Esophagus muscularis mucosa (tissue), 4 donors: ENCODE data around the gene NUTF2. TPM values are rescaled to one million over a fixed set of nuclear protein-coding genes. Genes with fewer than 3 reads are reported as not detected.

Source experiments
- DNase-seq: peaks from one replicate; pipeline ENCODE4 v3.0.0-alpha.2; 2017; ENCODE audit errors: extremely low spot score
- H3K27ac ChIP-seq, 4 donors: fragments of 200-600 bp; sonication (generic); replicated peaks in 1 of 4; 1 replicate in 3 of 4; 2 replicates in 1 of 4; pipeline ENCODE4 v1.5.1; 2016 to 2019; ENCODE audit warnings: mild to moderate bottlenecking in 1 of 4
- H3K27me3 ChIP-seq, 4 donors: fragments of 200-600 bp; sonication (generic); one replicate each; pipeline versions ENCODE4 v1.5.1 to v1.6.0; 2016 to 2019
- H3K36me3 ChIP-seq, 4 donors: fragments of 200-600 bp; sonication (generic); one replicate each; pipeline ENCODE4 v1.5.1; 2016 to 2019
- H3K4me1 ChIP-seq, 4 donors: fragments of 200-600 bp; sonication (generic); one replicate each; pipeline ENCODE4 v1.5.1; 2016 to 2019
- H3K4me3 ChIP-seq, 4 donors: fragments of 200-600 bp; sonication (generic); 1 replicate in 2 of 4; 2 replicates in 2 of 4; pipeline ENCODE4 v1.5.1; 2016 to 2019; ENCODE audit warnings: mild to moderate bottlenecking in 4 of 4, moderate library complexity in 1 of 4
- H3K9me3 ChIP-seq, 4 donors: fragments of 200-600 bp; sonication (generic); 1 replicate in 3 of 4; 2 replicates in 1 of 4; pipeline ENCODE4 v1.5.1; 2016 to 2019
- EP300 ChIP-seq: sonication (generic); formaldehyde crosslinking; IDR thresholded peaks from one replicate; pipeline ENCODE4 v1.6.1; 2017; ENCODE audit warnings: antibody characterized with exemption
- POLR2A ChIP-seq: fragments of 450-650 bp; IDR thresholded peaks from one replicate; pipeline ENCODE4 v1.6.1; 2017; ENCODE audit warnings: antibody characterized with exemption, moderate library complexity, mild to moderate bottlenecking, low read depth
- POLR2AphosphoS5 ChIP-seq, 2 donors: sonication (generic); formaldehyde crosslinking; IDR thresholded peaks; one replicate each; pipeline ENCODE4 v1.6.1; 2017; ENCODE audit warnings: antibody characterized with exemption in 2 of 2
- WGBS: methylation state at CpG from one replicate; pipeline ENCODE4 v1.1.5; 2018; 5-methylcytosine and 5-hydroxymethylcytosine counted together
- intact Hi-C: fragments of 100-400 bp; cut with DNase I; formaldehyde crosslinking; loops from one replicate; pipeline ENCODE4 v1.15.1; 2023
- total RNA-seq, 4 donors: library from RNA; depleted of rRNA; stranded (reverse); fragments of >200 nt; gene quantifications; one replicate each; pipeline versions ENCODE4 v1.1.0 to v1.2.1, GENCODE V29; 2016
- TF ChIP-seq, protein P1 (sequence below), 3 experiments: fragments of 200-600 bp in 2 of 3; fragments of 450-650 bp in 1 of 3; sonication (generic) in 2 of 3; IDR thresholded peaks; one replicate each; pipeline ENCODE4 v1.5.1; 2017 to 2019; ENCODE audit warnings: antibody characterized with exemption in 3 of 3, mild to moderate bottlenecking in 2 of 3, moderate library complexity in 1 of 3

Gene NUTF2
- total RNA-seq, 4 donors from 2014 or later = 101 to 246 (median 174) TPM

- Histone ChIP-seq H3K4me3 (no peak overlapping the region), H3K4me1 (peaks cover 34 to 68% (median 42%) of the 10 kb centered on the region in 4 donors), H3K9me3 (no peaks in the 10 kb centered on the region), H3K27me3 (no peaks in the 10 kb centered on the region), H3K36me3 (peaks cover 0 to 46% (median 36%) of the 10 kb centered on the region in 4 donors), H3K27ac (no peak overlapping the region)
- DNase-seq = no peak
- WGBS = 83% methylated on average over 3 of the region's 3 CpGs
- TF ChIP-seq POLR2AphosphoS5 (IDR thresholded peaks at IDR 0.05) = no peak
- TF ChIP-seq, protein P1, sequence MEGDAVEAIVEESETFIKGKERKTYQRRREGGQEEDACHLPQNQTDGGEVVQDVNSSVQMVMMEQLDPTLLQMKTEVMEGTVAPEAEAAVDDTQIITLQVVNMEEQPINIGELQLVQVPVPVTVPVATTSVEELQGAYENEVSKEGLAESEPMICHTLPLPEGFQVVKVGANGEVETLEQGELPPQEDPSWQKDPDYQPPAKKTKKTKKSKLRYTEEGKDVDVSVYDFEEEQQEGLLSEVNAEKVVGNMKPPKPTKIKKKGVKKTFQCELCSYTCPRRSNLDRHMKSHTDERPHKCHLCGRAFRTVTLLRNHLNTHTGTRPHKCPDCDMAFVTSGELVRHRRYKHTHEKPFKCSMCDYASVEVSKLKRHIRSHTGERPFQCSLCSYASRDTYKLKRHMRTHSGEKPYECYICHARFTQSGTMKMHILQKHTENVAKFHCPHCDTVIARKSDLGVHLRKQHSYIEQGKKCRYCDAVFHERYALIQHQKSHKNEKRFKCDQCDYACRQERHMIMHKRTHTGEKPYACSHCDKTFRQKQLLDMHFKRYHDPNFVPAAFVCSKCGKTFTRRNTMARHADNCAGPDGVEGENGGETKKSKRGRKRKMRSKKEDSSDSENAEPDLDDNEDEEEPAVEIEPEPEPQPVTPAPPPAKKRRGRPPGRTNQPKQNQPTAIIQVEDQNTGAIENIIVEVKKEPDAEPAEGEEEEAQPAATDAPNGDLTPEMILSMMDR (IDR thresholded peaks at IDR 0.05) = no peak
- no peak for TF ChIP-seq POLR2A
- TF ChIP-seq EP300 = no peak
- intact Hi-C loops = no loop called here
These were observed 42.8 kb upstream of the NUTF2 start for GRCh38 chr16:67803894-67804293.

DNA sequence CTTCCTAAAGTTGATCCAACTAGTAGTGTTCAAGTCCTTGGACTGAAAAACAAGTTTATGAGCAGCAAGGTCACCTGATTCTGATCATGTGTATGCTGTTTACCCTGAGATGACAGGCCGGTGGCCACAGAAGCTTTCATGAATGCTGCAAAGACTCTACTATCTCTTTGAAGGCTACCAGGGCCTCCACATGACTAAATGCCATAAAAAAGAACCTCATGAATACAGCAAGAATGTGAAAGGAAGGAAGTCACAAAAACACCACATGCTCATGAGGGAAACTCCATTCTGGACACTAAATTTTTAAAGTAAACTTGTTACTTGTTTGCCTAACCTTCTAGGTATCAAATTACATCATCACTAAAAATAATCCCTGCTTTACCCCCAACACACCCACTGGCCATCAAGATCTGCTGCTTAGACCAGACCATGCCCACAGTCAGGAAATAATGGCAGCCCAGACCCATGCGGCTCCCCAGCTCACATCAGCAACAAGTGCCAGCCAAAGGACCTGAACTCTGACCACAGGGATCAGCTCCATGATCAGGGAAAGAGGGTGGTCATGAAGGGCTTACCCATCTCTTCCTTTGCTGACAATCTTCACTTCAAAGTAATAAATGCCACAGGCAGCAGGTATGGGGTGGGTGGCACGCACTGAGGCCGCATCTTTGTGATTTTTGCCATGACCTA lies 41.7 kb upstream of the NUTF2 start:
- TF ChIP-seq POLR2AphosphoS5 (IDR thresholded peaks at IDR 0.05) (no peak), EP300 (no peak), POLR2A (no peak)
- TF ChIP-seq, protein P1 (IDR thresholded peaks at IDR 0.05) = no peak
- Histone ChIP-seq H3K4me3 (peak overlapping the region; percentile 70 to 100 (median 94)), H3K27me3 (no peaks in the 10 kb centered on the region), H3K27ac (peak overlapping the region in 1 of 4 donors; percentile 86), H3K36me3 (peaks cover 0 to 36% (median 29%) of the 10 kb centered on the region in 4 donors), H3K9me3 (no peaks in the 10 kb centered on the region), H3K4me1 (peaks cover 32 to 61% (median 39%) of the 10 kb centered on the region in 4 donors)
- intact Hi-C loops = loop anchor here (5.0 kb wide), 1 partner anchor 143 kb away; the partner anchor contains the start of genes ACD and PARD6A
- DNase-seq = no peak
- 92% methylated on average over 4 of the region's 4 CpGs for WGBS

DNA sequence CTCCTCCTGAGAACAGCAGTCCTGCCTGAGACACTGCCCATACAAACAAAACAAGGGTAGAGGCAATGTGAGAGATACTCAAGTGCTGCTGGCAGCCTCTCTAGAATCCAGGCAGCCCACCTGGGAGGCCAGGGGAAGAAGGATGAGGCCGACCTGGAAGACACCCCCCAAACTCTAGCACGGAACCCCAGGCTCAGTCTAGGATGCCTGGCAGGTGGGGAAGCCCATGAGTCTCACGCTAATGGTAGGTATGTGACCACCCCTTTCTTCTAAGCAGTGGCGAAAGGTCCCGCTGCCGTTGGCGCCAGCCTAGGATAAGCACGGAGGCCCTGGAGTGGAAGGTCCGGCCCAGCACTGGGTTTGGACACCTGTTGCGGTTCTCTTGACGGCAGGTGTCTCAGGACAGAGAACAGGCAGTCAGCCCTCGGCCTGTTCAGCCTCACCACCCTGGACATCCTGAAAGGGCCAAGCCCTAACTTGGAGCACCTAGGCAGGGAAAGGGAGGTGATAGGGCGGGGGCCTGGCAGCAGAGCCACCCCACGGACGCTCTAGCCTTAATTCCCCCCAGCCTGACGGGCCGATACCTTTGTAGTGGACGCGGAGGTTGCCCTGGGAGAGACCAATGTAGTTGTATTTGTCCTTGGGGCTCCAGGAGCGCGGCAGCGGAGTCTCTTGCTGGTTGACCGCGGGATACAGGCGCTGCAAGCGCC lies 40.9 kb upstream of the NUTF2 start:
- H3K27me3 ChIP-seq = no peaks in the 10 kb centered on the region
- H3K4me3 ChIP-seq = peak overlapping the region; percentile 70 to 100 (median 94)
- intact Hi-C loops = loop anchor here (5.0 kb wide), 1 partner anchor 144 kb away; the partner anchor contains the start of genes ACD and PARD6A
- DNase-seq = no peak
- peak overlapping the region; percentile 82 to 92 (median 89) for H3K27ac ChIP-seq
- H3K9me3 ChIP-seq = no peaks in the 10 kb centered on the region
- no peak for TF ChIP-seq POLR2A
- TF ChIP-seq EP300 = no peak
- no peak for TF ChIP-seq POLR2AphosphoS5 (IDR thresholded peaks at IDR 0.05)
- H3K4me1 ChIP-seq = peaks cover 25 to 52% (median 31%) of the 10 kb centered on the region in 4 donors
- 0% methylated on average over 26 of the region's 26 CpGs for WGBS
- peaks cover 0 to 28% (median 25%) of the 10 kb centered on the region in 4 donors for H3K36me3 ChIP-seq

GRCh38 chr16:67806428-67807147 lies 40.1 kb upstream of the NUTF2 start, which contains the start of the genes RANBP10 and TSNAXIP1:
Gene RANBP10 (minus strand): TSS chr16:67806560. CDS start chr16:67806536, 24 bp downstream.
Gene TSNAXIP1 (plus strand): TSS chr16:67806889. CDS start chr16:67807150, 261 bp downstream.
- peak within 1 kb of the TSS; percentile 84 to 92 (median 89) for H3K27ac ChIP-seq
- intact Hi-C loops = loop anchor here (5.0 kb wide), 1 partner anchor 144 kb away; the partner anchor contains the start of genes ACD and PARD6A
- H3K9me3 ChIP-seq = no peaks in the 10 kb centered on the region
- H3K4me1 ChIP-seq = peaks cover 20 to 45% (median 27%) of the 10 kb centered on the region in 4 donors
- 0% methylated on average over 19 of the region's 54 CpGs for WGBS
- TF ChIP-seq, protein P1 (IDR thresholded peaks at IDR 0.05) = no peak
- TF ChIP-seq POLR2A (peak; percentile 74), EP300 (no peak), POLR2AphosphoS5 (IDR thresholded peaks at IDR 0.05) (peak; percentile 81 to 90)
- peaks cover 0 to 21% (median 19%) of the 10 kb centered on the region in 4 donors for H3K36me3 ChIP-seq
- DNase-seq = peak; percentile 99
- H3K4me3 ChIP-seq = peak within 1 kb of the TSS; percentile 70 to 100 (median 94)
- H3K27me3 ChIP-seq = no peaks in the 10 kb centered on the region
